Activated T-helper 1 cell treated with Interleukin-2 at 50 U/mL for 16 hours (primary cell): ENCODE results near the gene ARAP1.

Experiments used
- DNase-seq: peaks from one replicate; pipeline ENCODE4 v3.0.0-alpha.2; 2020; ENCODE audit warnings: low read depth

ARAP1 gene

GRCh38 chr11:72779495-72780128 lies 27.4 kb upstream of the ARAP1 start:
- no peak for DNase-seq

GRCh38 chr11:72778535-72779494 lies 26.6 kb upstream of the ARAP1 start:
- no peak for DNase-seq

GRCh38 chr11:72777755-72778278 lies 25.6 kb upstream of the ARAP1 start:
- no peak for DNase-seq

- DNase-seq = no peak
Observed at GRCh38 chr11:72776844-72777754, 24.9 kb upstream of the ARAP1 start.

GRCh38 chr11:72776117-72776843 lies 24.1 kb upstream of the ARAP1 start:
- DNase-seq = no peak

- DNase-seq = no peak
Observed at GRCh38 chr11:72775288-72776110, 23.3 kb upstream of the ARAP1 start.

GRCh38 chr11:72774499-72774898 lies 22.3 kb upstream of the ARAP1 start:
- no peak for DNase-seq

GRCh38 chr11:72773696-72774095 lies 21.5 kb upstream of the ARAP1 start:
- no peak for DNase-seq

GRCh38 chr11:72773291-72773690 lies 21.1 kb upstream of the ARAP1 start:
- no peak for DNase-seq

GRCh38 chr11:72772059-72772458 lies 19.9 kb upstream of the ARAP1 start:
- DNase-seq = no peak

- DNase-seq = no peak
Observed at GRCh38 chr11:72771507-72771906, 19.3 kb upstream of the ARAP1 start.

GRCh38 chr11:72770799-72771198 lies 18.6 kb upstream of the ARAP1 start:
- no peak for DNase-seq

GRCh38 chr11:72769680-72770079 lies 17.5 kb upstream of the ARAP1 start:
- no peak for DNase-seq

- no peak for DNase-seq
Observed at GRCh38 chr11:72768581-72768980, 16.4 kb upstream of the ARAP1 start.

- DNase-seq = no peak
Observed at GRCh38 chr11:72767203-72768062, 15.2 kb upstream of the ARAP1 start.

GRCh38 chr11:72766152-72766902 lies 14.1 kb upstream of the ARAP1 start:
- DNase-seq = no peak

GRCh38 chr11:72764503-72764902 lies 12.3 kb upstream of the ARAP1 start:
- DNase-seq = no peak

- no peak for DNase-seq
Observed at GRCh38 chr11:72763823-72764222, 11.6 kb upstream of the ARAP1 start.
